ENCODE data around the gene CCDC141.
"Not testable (repeated sequence)": the region's sequence is repeated elsewhere in the genome, so short reads cannot be mapped to it uniquely, and the experiment has no call there.

The CCDC141 gene

GRCh38 chr2:179049546-179050311, at the start of gene CCDC141:
Gene CCDC141, minus strand, starts transcription at chr2:179050137. Its CDS starts 196 bp downstream, at chr2:179049941.
- peaks cover 0 to 2% of the 10 kb centered on the region in 2 donors for H3K4me1 ChIP-seq (ENCODE audit: control insufficient read depth in 2 of 2, insufficient read depth in 2 of 2, low read length in 2 of 2)
- H3K9me3 ChIP-seq (ENCODE audit: control insufficient read depth in 2 of 2, low read length in 2 of 2): no peaks in the 10 kb centered on the region
- H3K27ac ChIP-seq (ENCODE audit: low read depth in 2 of 2, low read length in 2 of 2): no peak within 1 kb of the TSS
- H3K4me3 ChIP-seq (ENCODE audit: low read length in 2 of 2): peak within 1 kb of the TSS; percentile 48 to 62
- no peaks in the 10 kb centered on the region for H3K27me3 ChIP-seq (ENCODE audit: control insufficient read depth in 2 of 2, insufficient read depth in 2 of 2, low read length in 2 of 2)
- H3K9ac ChIP-seq (ENCODE audit: low read depth in 1 of 2, low read length in 2 of 2): peak within 1 kb of the TSS in 1 of 2 donors; percentile 36
- H3K36me3 ChIP-seq (ENCODE audit: control insufficient read depth in 2 of 2, insufficient read depth in 2 of 2, low read length in 2 of 2): no peaks in the 10 kb centered on the region

GRCh38 chr2:179098080-179098689, 48.2 kb upstream of the CCDC141 start:
- no peak overlapping the region for H3K27ac ChIP-seq (ENCODE audit: low read depth in 2 of 2, low read length in 2 of 2)
- H3K9ac ChIP-seq (ENCODE audit: low read depth in 1 of 2, low read length in 2 of 2): no peak overlapping the region
- no peaks in the 10 kb centered on the region for H3K27me3 ChIP-seq (ENCODE audit: control insufficient read depth in 2 of 2, insufficient read depth in 2 of 2, low read length in 2 of 2)
- no peaks in the 10 kb centered on the region for H3K36me3 ChIP-seq (ENCODE audit: control insufficient read depth in 2 of 2, insufficient read depth in 2 of 2, low read length in 2 of 2)
- H3K4me3 ChIP-seq (ENCODE audit: low read length in 2 of 2): no peak overlapping the region
- no peaks in the 10 kb centered on the region for H3K9me3 ChIP-seq (ENCODE audit: control insufficient read depth in 2 of 2, low read length in 2 of 2)
- no peaks in the 10 kb centered on the region for H3K4me1 ChIP-seq (ENCODE audit: control insufficient read depth in 2 of 2, insufficient read depth in 2 of 2, low read length in 2 of 2)

GRCh38 chr2:179097131-179097530, 47.2 kb upstream of the CCDC141 start:
- Histone ChIP-seq H3K36me3 (ENCODE audit: control insufficient read depth in 2 of 2, insufficient read depth in 2 of 2, low read length in 2 of 2) (no peaks in the 10 kb centered on the region), H3K27me3 (ENCODE audit: control insufficient read depth in 2 of 2, insufficient read depth in 2 of 2, low read length in 2 of 2) (no peaks in the 10 kb centered on the region), H3K27ac (ENCODE audit: low read depth in 2 of 2, low read length in 2 of 2) (no peak overlapping the region), H3K4me3 (ENCODE audit: low read length in 2 of 2) (no peak overlapping the region), H3K9me3 (ENCODE audit: control insufficient read depth in 2 of 2, low read length in 2 of 2) (no peaks in the 10 kb centered on the region), H3K4me1 (ENCODE audit: control insufficient read depth in 2 of 2, insufficient read depth in 2 of 2, low read length in 2 of 2) (no peaks in the 10 kb centered on the region), H3K9ac (ENCODE audit: low read depth in 1 of 2, low read length in 2 of 2) (no peak overlapping the region)

GRCh38 chr2:179096090-179096489, 46.2 kb upstream of the CCDC141 start:
- Histone ChIP-seq H3K27me3 (ENCODE audit: control insufficient read depth in 2 of 2, insufficient read depth in 2 of 2, low read length in 2 of 2) (no peaks in the 10 kb centered on the region), H3K9me3 (ENCODE audit: control insufficient read depth in 2 of 2, low read length in 2 of 2) (no peaks in the 10 kb centered on the region), H3K36me3 (ENCODE audit: control insufficient read depth in 2 of 2, insufficient read depth in 2 of 2, low read length in 2 of 2) (no peaks in the 10 kb centered on the region), H3K27ac (ENCODE audit: low read depth in 2 of 2, low read length in 2 of 2) (no peak overlapping the region), H3K4me1 (ENCODE audit: control insufficient read depth in 2 of 2, insufficient read depth in 2 of 2, low read length in 2 of 2) (no peaks in the 10 kb centered on the region), H3K9ac (ENCODE audit: low read depth in 1 of 2, low read length in 2 of 2) (no peak overlapping the region), H3K4me3 (ENCODE audit: low read length in 2 of 2) (no peak overlapping the region)

- not testable (repeated sequence) for H3K27me3 ChIP-seq (ENCODE audit: control insufficient read depth in 2 of 2, insufficient read depth in 2 of 2, low read length in 2 of 2); H3K9me3 ChIP-seq (ENCODE audit: control insufficient read depth in 2 of 2, low read length in 2 of 2); H3K4me3 ChIP-seq (ENCODE audit: low read length in 2 of 2); H3K36me3 ChIP-seq (ENCODE audit: control insufficient read depth in 2 of 2, insufficient read depth in 2 of 2, low read length in 2 of 2); H3K4me1 ChIP-seq (ENCODE audit: control insufficient read depth in 2 of 2, insufficient read depth in 2 of 2, low read length in 2 of 2); H3K27ac ChIP-seq (ENCODE audit: low read depth in 2 of 2, low read length in 2 of 2); H3K9ac ChIP-seq (ENCODE audit: low read depth in 1 of 2, low read length in 2 of 2)
Observed at GRCh38 chr2:179092912-179093311, 43.0 kb upstream of the CCDC141 start.

- H3K4me1 ChIP-seq (ENCODE audit: control insufficient read depth in 2 of 2, insufficient read depth in 2 of 2, low read length in 2 of 2): no peaks in the 10 kb centered on the region
- no peaks in the 10 kb centered on the region for H3K9me3 ChIP-seq (ENCODE audit: control insufficient read depth in 2 of 2, low read length in 2 of 2)
- H3K36me3 ChIP-seq (ENCODE audit: control insufficient read depth in 2 of 2, insufficient read depth in 2 of 2, low read length in 2 of 2): no peaks in the 10 kb centered on the region
- H3K27ac ChIP-seq (ENCODE audit: low read depth in 2 of 2, low read length in 2 of 2): no peak overlapping the region
- H3K4me3 ChIP-seq (ENCODE audit: low read length in 2 of 2): no peak overlapping the region
- no peaks in the 10 kb centered on the region for H3K27me3 ChIP-seq (ENCODE audit: control insufficient read depth in 2 of 2, insufficient read depth in 2 of 2, low read length in 2 of 2)
- H3K9ac ChIP-seq (ENCODE audit: low read depth in 1 of 2, low read length in 2 of 2): no peak overlapping the region
Observed at GRCh38 chr2:179082697-179083096, 32.8 kb upstream of the CCDC141 start.

- no peaks in the 10 kb centered on the region for H3K9me3 ChIP-seq (ENCODE audit: control insufficient read depth in 2 of 2, low read length in 2 of 2)
Observed at GRCh38 chr2:179081954-179082353, 32.0 kb upstream of the CCDC141 start.

GRCh38 chr2:179072527-179072926, 22.6 kb upstream of the CCDC141 start:
- Histone ChIP-seq H3K36me3 (ENCODE audit: control insufficient read depth in 2 of 2, insufficient read depth in 2 of 2, low read length in 2 of 2) (no peaks in the 10 kb centered on the region), H3K27me3 (ENCODE audit: control insufficient read depth in 2 of 2, insufficient read depth in 2 of 2, low read length in 2 of 2) (no peaks in the 10 kb centered on the region), H3K4me3 (ENCODE audit: low read length in 2 of 2) (no peak overlapping the region), H3K4me1 (ENCODE audit: control insufficient read depth in 2 of 2, insufficient read depth in 2 of 2, low read length in 2 of 2) (no peaks in the 10 kb centered on the region), H3K9ac (ENCODE audit: low read depth in 1 of 2, low read length in 2 of 2) (no peak overlapping the region), H3K27ac (ENCODE audit: low read depth in 2 of 2, low read length in 2 of 2) (no peak overlapping the region), H3K9me3 (ENCODE audit: control insufficient read depth in 2 of 2, low read length in 2 of 2) (no peaks in the 10 kb centered on the region)

More at GRCh38 chr2:179081954-179082353, 32.0 kb upstream of the CCDC141 start:
- H3K4me3 ChIP-seq (ENCODE audit: low read length in 2 of 2): no peak overlapping the region
- H3K27ac ChIP-seq (ENCODE audit: low read depth in 2 of 2, low read length in 2 of 2): no peak overlapping the region
- no peaks in the 10 kb centered on the region for H3K27me3 ChIP-seq (ENCODE audit: control insufficient read depth in 2 of 2, insufficient read depth in 2 of 2, low read length in 2 of 2)
- no peaks in the 10 kb centered on the region for H3K4me1 ChIP-seq (ENCODE audit: control insufficient read depth in 2 of 2, insufficient read depth in 2 of 2, low read length in 2 of 2)
- no peaks in the 10 kb centered on the region for H3K36me3 ChIP-seq (ENCODE audit: control insufficient read depth in 2 of 2, insufficient read depth in 2 of 2, low read length in 2 of 2)
- no peak overlapping the region for H3K9ac ChIP-seq (ENCODE audit: low read depth in 1 of 2, low read length in 2 of 2)

GRCh38 chr2:179071810-179072355, 21.9 kb upstream of the CCDC141 start:
- H3K9ac ChIP-seq (ENCODE audit: low read depth in 1 of 2, low read length in 2 of 2): no peak overlapping the region
- H3K4me1 ChIP-seq (ENCODE audit: control insufficient read depth in 2 of 2, insufficient read depth in 2 of 2, low read length in 2 of 2): no peaks in the 10 kb centered on the region
- no peaks in the 10 kb centered on the region for H3K36me3 ChIP-seq (ENCODE audit: control insufficient read depth in 2 of 2, insufficient read depth in 2 of 2, low read length in 2 of 2)
- H3K4me3 ChIP-seq (ENCODE audit: low read length in 2 of 2): no peak overlapping the region
- H3K27ac ChIP-seq (ENCODE audit: low read depth in 2 of 2, low read length in 2 of 2): no peak overlapping the region
- no peaks in the 10 kb centered on the region for H3K27me3 ChIP-seq (ENCODE audit: control insufficient read depth in 2 of 2, insufficient read depth in 2 of 2, low read length in 2 of 2)
- no peaks in the 10 kb centered on the region for H3K9me3 ChIP-seq (ENCODE audit: control insufficient read depth in 2 of 2, low read length in 2 of 2)

GRCh38 chr2:179070895-179071294, 21.0 kb upstream of the CCDC141 start:
- H3K9ac ChIP-seq (ENCODE audit: low read depth in 1 of 2, low read length in 2 of 2): no peak overlapping the region
- H3K4me1 ChIP-seq (ENCODE audit: control insufficient read depth in 2 of 2, insufficient read depth in 2 of 2, low read length in 2 of 2): no peaks in the 10 kb centered on the region
- H3K27me3 ChIP-seq (ENCODE audit: control insufficient read depth in 2 of 2, insufficient read depth in 2 of 2, low read length in 2 of 2): no peaks in the 10 kb centered on the region
- H3K9me3 ChIP-seq (ENCODE audit: control insufficient read depth in 2 of 2, low read length in 2 of 2): no peaks in the 10 kb centered on the region
- H3K4me3 ChIP-seq (ENCODE audit: low read length in 2 of 2): no peak overlapping the region
- H3K27ac ChIP-seq (ENCODE audit: low read depth in 2 of 2, low read length in 2 of 2): no peak overlapping the region
- no peaks in the 10 kb centered on the region for H3K36me3 ChIP-seq (ENCODE audit: control insufficient read depth in 2 of 2, insufficient read depth in 2 of 2, low read length in 2 of 2)
